Mesendoderm (in vitro differentiated cells): ENCODE measurements around the gene NID1.
A peak's percentile ranks its signal among the peaks of the same experiment; 100 is the strongest.
"Not testable (repeated sequence)": the region's sequence is repeated elsewhere in the genome, so short reads cannot be mapped to it uniquely, and the experiment has no call there.

Experiments
- DNase-seq: peaks from one replicate; pipeline ENCODE4 v3.0.0; 2013
- H2AK5ac ChIP-seq: 2 replicates; pipeline ENCODE4 v1.6.1; 2013; ENCODE audit warnings: low read length, inconsistent platforms
- H2BK120ac ChIP-seq: 2 replicates; pipeline ENCODE4 v1.6.1; 2013; ENCODE audit warnings: low read depth, mild to moderate bottlenecking, low read length, moderate library complexity, mixed read lengths
- H2BK15ac ChIP-seq: replicated peaks from 2 replicates; pipeline ENCODE4 v1.6.1; 2013; ENCODE audit warnings: low read depth, mild to moderate bottlenecking, moderate library complexity
- H2BK5ac ChIP-seq: 2 replicates; pipeline ENCODE4 v1.6.1; 2013; ENCODE audit warnings: low read length, inconsistent platforms
- H3K18ac ChIP-seq: 2 replicates; pipeline ENCODE4 v1.6.1; 2013; ENCODE audit warnings: mild to moderate bottlenecking, low read length, mixed read lengths
- H3K23ac ChIP-seq: one replicate; pipeline ENCODE4 v1.6.1; 2013; ENCODE audit warnings: low read length
- H3K27ac ChIP-seq: 2 replicates; pipeline ENCODE4 v1.5.1; 2013; ENCODE audit warnings: low read depth, mild to moderate bottlenecking, inconsistent platforms, low read length, moderate library complexity
- H3K27me3 ChIP-seq: 2 replicates; pipeline ENCODE4 v1.6.1; 2013; ENCODE audit warnings: low read length, control low read depth, mild to moderate bottlenecking, inconsistent platforms; ENCODE audit not compliant: insufficient read depth, poor library complexity
- H3K36me3 ChIP-seq: 2 replicates; pipeline ENCODE4 v1.6.1; 2013; ENCODE audit warnings: low read length, inconsistent platforms; ENCODE audit not compliant: control insufficient read depth, insufficient read depth
- H3K4ac ChIP-seq: one replicate; pipeline ENCODE4 v1.6.1; 2013; ENCODE audit warnings: low read depth, mild to moderate bottlenecking, low read length, moderate library complexity
- H3K4me1 ChIP-seq: 2 replicates; pipeline ENCODE4 v1.6.1; 2013; ENCODE audit warnings: low read depth, low read length, inconsistent platforms; ENCODE audit not compliant: control insufficient read depth
- H3K4me2 ChIP-seq: 2 replicates; pipeline ENCODE4 v1.6.1; 2013; ENCODE audit warnings: low read length
- H3K4me3 ChIP-seq: 2 replicates; pipeline ENCODE4 v1.5.1; 2013; ENCODE audit warnings: mild to moderate bottlenecking, low read length
- H3K56ac ChIP-seq: one replicate; pipeline ENCODE4 v1.6.1; 2013; ENCODE audit warnings: low read length
- H3K79me1 ChIP-seq: 2 replicates; pipeline ENCODE4 v1.6.1; 2013; ENCODE audit warnings: low read length, inconsistent platforms
- H3K79me2 ChIP-seq: 2 replicates; pipeline ENCODE4 v1.6.1; 2013; ENCODE audit warnings: mild to moderate bottlenecking, low read length; ENCODE audit not compliant: control insufficient read depth, insufficient read depth
- H3K9ac ChIP-seq: 2 replicates; pipeline ENCODE4 v1.6.1; 2013; ENCODE audit warnings: low read length, inconsistent platforms
- H4K5ac ChIP-seq: one replicate; pipeline ENCODE4 v1.6.1; 2013; ENCODE audit warnings: low read length
- H4K8ac ChIP-seq: one replicate; pipeline ENCODE4 v1.6.1; 2013; ENCODE audit warnings: low read depth, mild to moderate bottlenecking, control low read depth, low read length, moderate library complexity
- WGBS: extraction: QIAGEN DNeasy Blood & Tissue Kit; methylation state at CpG from one replicate; pipeline ENCODE4 v1.1.7; 2013; ENCODE audit warnings: low lambda C conversion rate, missing lambda C conversion rate; ENCODE audit not compliant: insufficient coverage; ENCODE audit errors: extremely low coverage; 5-methylcytosine and 5-hydroxymethylcytosine counted together

The NID1 gene

GRCh38 chr1:236009191-236009590 lies 55.7 kb downstream of the NID1 start:
- no peak overlapping the region for H2AK5ac ChIP-seq
- no peaks in the 10 kb centered on the region for H3K27me3 ChIP-seq
- H3K18ac ChIP-seq, result no peak overlapping the region
- H2BK120ac ChIP-seq, result no peak overlapping the region
- H3K36me3 ChIP-seq, result no peaks in the 10 kb centered on the region
- no CpG with 5 or more reads among the region's 5 CpGs for WGBS
- H2BK15ac ChIP-seq, result no peak overlapping the region
- DNase-seq, result no peak
- H4K5ac ChIP-seq, result no peak overlapping the region
- no peaks in the 10 kb centered on the region for H3K4me1 ChIP-seq
- no peak overlapping the region for H3K4me3 ChIP-seq
- no peak overlapping the region for H2BK5ac ChIP-seq
- no peaks in the 10 kb centered on the region for H3K79me2 ChIP-seq
- no peak overlapping the region for H3K9ac ChIP-seq
- H3K56ac ChIP-seq, result no peak overlapping the region
- H4K8ac ChIP-seq, result no peak overlapping the region
- no peak overlapping the region for H3K4ac ChIP-seq
- no peaks in the 10 kb centered on the region for H3K79me1 ChIP-seq
- no peak overlapping the region for H3K27ac ChIP-seq
- H3K23ac ChIP-seq, result no peak overlapping the region
- H3K4me2 ChIP-seq, result no peak overlapping the region

GRCh38 chr1:236007781-236008180 lies 57.1 kb downstream of the NID1 start:
- Histone ChIP-seq H3K4ac (no peak overlapping the region), H3K79me2 (no peaks in the 10 kb centered on the region), H3K23ac (no peak overlapping the region), H3K36me3 (no peaks in the 10 kb centered on the region), H2BK120ac (no peak overlapping the region), H3K27ac (no peak overlapping the region), H4K5ac (no peak overlapping the region), H3K79me1 (no peaks in the 10 kb centered on the region), H3K9ac (no peak overlapping the region), H3K4me1 (no peaks in the 10 kb centered on the region), H3K4me2 (no peak overlapping the region), H3K4me3 (no peak overlapping the region), H4K8ac (no peak overlapping the region), H3K18ac (no peak overlapping the region), H2BK5ac (no peak overlapping the region), H2BK15ac (no peak overlapping the region), H3K56ac (no peak overlapping the region), H3K27me3 (no peaks in the 10 kb centered on the region), H2AK5ac (no peak overlapping the region)
- no peak for DNase-seq
- no CpG with 5 or more reads among the region's 3 CpGs for WGBS

- H2BK5ac ChIP-seq, H3K56ac ChIP-seq: not testable (repeated sequence)
Measured at GRCh38 chr1:236003058-236003457, 61.8 kb downstream of the NID1 start.

GRCh38 chr1:236002572-236002971 lies 62.3 kb downstream of the NID1 start:
- H3K23ac ChIP-seq, result no peak overlapping the region
- no peak overlapping the region for H4K5ac ChIP-seq
- no peaks in the 10 kb centered on the region for H3K27me3 ChIP-seq
- H3K4me3 ChIP-seq, result no peak overlapping the region
- no peaks in the 10 kb centered on the region for H3K36me3 ChIP-seq
- no peak overlapping the region for H2BK5ac ChIP-seq
- peak overlapping the region; percentile 25 for H3K56ac ChIP-seq
- H2AK5ac ChIP-seq, result no peak overlapping the region
- H4K8ac ChIP-seq, result no peak overlapping the region
- no peak overlapping the region for H3K27ac ChIP-seq
- no peak overlapping the region for H2BK15ac ChIP-seq
- peak; percentile 37 for DNase-seq
- WGBS, result no CpG with 5 or more reads among the region's 11 CpGs
- no peak overlapping the region for H2BK120ac ChIP-seq
- H3K79me1 ChIP-seq, result no peaks in the 10 kb centered on the region
- no peak overlapping the region for H3K18ac ChIP-seq
- H3K4me1 ChIP-seq, result no peaks in the 10 kb centered on the region
- H3K4me2 ChIP-seq, result no peak overlapping the region
- H3K9ac ChIP-seq, result no peak overlapping the region
- no peak overlapping the region for H3K4ac ChIP-seq
- H3K79me2 ChIP-seq, result no peaks in the 10 kb centered on the region

More at GRCh38 chr1:236003058-236003457, 61.8 kb downstream of the NID1 start:
- not testable (repeated sequence) for H3K18ac ChIP-seq, H3K79me2 ChIP-seq, H4K8ac ChIP-seq, H2BK120ac ChIP-seq, H3K9ac ChIP-seq, H4K5ac ChIP-seq, H3K4me2 ChIP-seq, H3K27me3 ChIP-seq, H3K4me1 ChIP-seq, DNase-seq, H3K79me1 ChIP-seq, H2BK15ac ChIP-seq, H3K27ac ChIP-seq, H3K23ac ChIP-seq, H3K36me3 ChIP-seq, H2AK5ac ChIP-seq, H3K4ac ChIP-seq, H3K4me3 ChIP-seq
- no CpG with 5 or more reads among the region's 9 CpGs for WGBS

DNA sequence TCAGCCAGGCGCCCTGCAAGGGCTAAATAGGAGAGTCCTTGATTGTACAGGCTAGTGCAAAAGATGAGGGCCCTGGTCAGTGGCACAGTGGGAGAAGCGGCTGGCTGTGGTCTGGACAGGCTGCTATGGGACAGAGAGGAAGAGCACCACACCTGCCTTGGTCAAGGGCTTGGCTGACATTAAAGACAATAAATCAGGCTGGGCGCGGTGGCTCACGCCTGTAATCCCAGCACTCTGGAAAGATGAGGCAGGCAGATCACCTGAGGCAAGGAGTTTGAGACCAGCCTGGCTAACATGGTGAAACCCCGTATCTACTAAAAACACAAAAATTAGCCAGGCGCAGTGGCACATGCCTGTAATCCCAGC lies 62.9 kb downstream of the NID1 start:
- Histone ChIP-seq H3K18ac (no peak overlapping the region), H2BK15ac (no peak overlapping the region), H3K56ac (peak overlapping the region; percentile 49), H2BK5ac (no peak overlapping the region), H3K27ac (no peak overlapping the region), H3K4me1 (no peaks in the 10 kb centered on the region), H3K79me1 (no peaks in the 10 kb centered on the region), H3K79me2 (no peaks in the 10 kb centered on the region), H3K9ac (no peak overlapping the region), H3K36me3 (no peaks in the 10 kb centered on the region), H3K4me3 (no peak overlapping the region), H3K23ac (no peak overlapping the region), H4K8ac (no peak overlapping the region), H3K4ac (no peak overlapping the region), H3K27me3 (no peaks in the 10 kb centered on the region), H2BK120ac (no peak overlapping the region), H4K5ac (no peak overlapping the region), H2AK5ac (no peak overlapping the region), H3K4me2 (no peak overlapping the region)
- DNase-seq, result no peak
- no CpG with 5 or more reads among the region's 7 CpGs for WGBS

- WGBS, result no CpG with 5 or more reads among the region's 6 CpGs
- Histone ChIP-seq H3K18ac (no peak overlapping the region), H4K5ac (no peak overlapping the region), H2BK5ac (no peak overlapping the region), H3K23ac (no peak overlapping the region), H3K56ac (no peak overlapping the region), H3K9ac (no peak overlapping the region), H3K79me1 (no peaks in the 10 kb centered on the region), H3K4ac (no peak overlapping the region), H2BK15ac (no peak overlapping the region), H3K4me1 (no peaks in the 10 kb centered on the region), H4K8ac (no peak overlapping the region), H3K27ac (no peak overlapping the region), H3K27me3 (no peaks in the 10 kb centered on the region), H3K79me2 (no peaks in the 10 kb centered on the region), H3K4me2 (no peak overlapping the region), H3K4me3 (no peak overlapping the region), H3K36me3 (no peaks in the 10 kb centered on the region), H2AK5ac (no peak overlapping the region), H2BK120ac (no peak overlapping the region)
- DNase-seq, result no peak
Measured at GRCh38 chr1:236000781-236001180, 64.1 kb downstream of the NID1 start.
